CD4-positive, alpha-beta T cell treated with Interferon gamma for 1 hour (primary cell): Measurements from ENCODE around the gene KRT77.
"Not testable (repeated sequence)": the region's sequence is repeated elsewhere in the genome, so short reads cannot be mapped to it uniquely, and the experiment has no call there.

Experiments
- DNase-seq: peaks from one replicate; pipeline ENCODE4 v3.0.0-alpha.2; 2020

The KRT77 gene

DNA sequence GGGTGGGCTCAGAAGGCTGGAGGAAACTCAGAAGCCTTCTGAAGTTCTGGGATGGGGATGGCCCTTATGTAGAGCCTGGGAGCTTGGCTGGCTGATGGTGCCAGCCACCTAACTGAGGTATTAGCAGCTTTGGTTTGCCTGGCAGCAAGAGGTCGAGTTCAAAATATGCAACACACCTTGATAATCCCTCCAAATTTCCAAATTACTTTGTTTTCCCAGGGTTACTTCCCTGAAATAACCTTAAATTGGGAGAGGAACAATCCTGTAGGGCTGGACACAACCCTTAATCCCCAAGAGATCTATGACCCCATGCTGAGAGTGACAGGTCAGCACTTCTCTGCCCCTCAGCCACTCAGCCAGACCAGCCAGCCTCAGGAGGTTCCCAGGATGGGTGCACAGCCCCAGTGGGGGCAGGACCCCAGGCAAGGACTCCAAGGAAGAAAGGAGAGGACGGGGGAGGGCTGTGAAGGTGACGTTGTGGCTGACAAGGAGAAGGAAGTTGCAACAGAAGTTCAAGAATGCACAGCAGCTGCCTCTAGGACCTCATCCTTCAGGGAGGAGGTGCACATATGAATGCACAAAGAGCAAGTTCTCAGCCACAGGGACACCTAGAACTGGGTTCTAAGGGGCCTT, 18.6 kb upstream of the KRT77 start:
- no peak for DNase-seq

DNA sequence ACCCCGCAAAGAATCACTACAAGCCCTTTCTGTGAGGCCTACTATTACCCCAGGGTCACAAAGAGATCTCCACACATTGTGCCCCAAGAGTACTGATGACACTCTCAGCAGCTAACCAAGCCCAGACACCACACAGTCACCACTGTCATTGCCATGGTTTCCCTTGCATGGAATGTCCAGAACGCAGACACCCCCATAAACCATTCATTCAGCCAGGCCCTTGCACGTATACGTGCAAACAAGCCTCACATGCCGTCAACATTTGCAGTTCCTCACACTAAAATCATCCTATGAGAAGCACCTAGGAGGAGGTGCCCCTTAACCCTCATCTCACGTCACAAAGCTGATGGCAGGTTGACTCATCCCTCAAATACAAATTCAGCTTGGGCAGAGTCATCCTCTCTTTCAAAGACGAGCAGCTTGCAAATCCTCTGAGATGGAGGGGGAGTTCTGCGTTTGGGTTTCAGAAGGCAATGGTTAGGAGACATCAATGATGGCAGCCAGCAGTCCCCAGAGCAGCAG, 17.1 kb upstream of the KRT77 start:
- no peak for DNase-seq

DNA sequence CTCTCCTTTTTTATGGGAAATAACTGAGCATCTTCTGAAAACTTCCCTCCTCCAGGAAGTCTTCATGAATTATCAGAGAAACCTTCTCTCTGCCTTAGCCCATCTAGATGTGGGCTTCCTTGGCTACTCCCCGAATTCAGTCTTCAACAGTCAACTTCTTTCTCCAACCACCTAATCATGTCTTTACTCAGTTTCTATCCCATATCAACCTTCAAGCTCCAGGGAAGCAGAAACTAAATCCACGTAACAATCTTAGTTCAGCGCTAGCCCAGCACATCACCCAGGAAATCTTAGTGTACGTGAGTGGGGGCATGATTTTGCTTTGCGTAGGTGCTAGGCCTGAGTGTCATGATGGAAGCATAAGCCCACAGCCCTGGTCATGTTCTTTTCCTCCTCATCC, 12.7 kb upstream of the KRT77 start:
- DNase-seq = no peak

DNA sequence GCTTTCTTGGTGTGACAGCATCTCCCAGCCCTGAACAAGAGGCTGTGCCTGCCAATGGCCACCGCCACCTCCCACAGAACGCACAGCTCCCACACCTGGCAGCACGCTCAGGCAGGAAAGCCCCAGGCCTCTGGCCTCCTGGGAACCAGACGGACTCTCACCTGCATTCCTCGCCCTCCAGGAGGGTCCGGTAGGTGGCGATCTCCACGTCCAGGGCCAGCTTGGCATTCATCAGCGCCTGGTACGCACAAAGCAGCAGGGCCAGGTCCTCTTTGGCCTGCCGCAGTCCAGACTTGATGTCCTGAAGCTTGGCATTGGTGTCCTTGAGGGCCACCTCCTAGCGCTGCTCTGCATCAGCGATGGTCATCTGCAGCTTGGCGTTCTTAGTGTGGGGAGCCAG, 12.1 kb upstream of the KRT77 start:
- no peak for DNase-seq

DNA sequence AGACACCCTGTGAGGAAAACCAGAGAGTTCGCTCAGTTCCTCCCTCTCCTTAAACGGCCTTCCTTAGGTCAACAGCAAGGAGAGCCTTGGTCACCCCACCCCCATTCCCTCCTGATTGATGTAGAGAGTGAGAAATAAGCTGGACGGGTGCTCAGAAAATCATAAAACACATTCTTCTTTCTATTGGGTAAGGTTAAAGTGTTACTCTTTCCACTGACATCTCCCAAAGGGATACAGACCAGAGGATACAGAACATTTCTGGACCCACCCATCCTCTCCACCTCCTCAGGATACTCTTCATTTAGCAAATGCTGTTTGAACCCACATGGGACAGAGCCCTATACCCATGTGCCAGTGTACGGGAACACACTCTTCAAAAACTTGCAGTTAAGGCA, 11.6 kb upstream of the KRT77 start:
- DNase-seq = no peak

DNA sequence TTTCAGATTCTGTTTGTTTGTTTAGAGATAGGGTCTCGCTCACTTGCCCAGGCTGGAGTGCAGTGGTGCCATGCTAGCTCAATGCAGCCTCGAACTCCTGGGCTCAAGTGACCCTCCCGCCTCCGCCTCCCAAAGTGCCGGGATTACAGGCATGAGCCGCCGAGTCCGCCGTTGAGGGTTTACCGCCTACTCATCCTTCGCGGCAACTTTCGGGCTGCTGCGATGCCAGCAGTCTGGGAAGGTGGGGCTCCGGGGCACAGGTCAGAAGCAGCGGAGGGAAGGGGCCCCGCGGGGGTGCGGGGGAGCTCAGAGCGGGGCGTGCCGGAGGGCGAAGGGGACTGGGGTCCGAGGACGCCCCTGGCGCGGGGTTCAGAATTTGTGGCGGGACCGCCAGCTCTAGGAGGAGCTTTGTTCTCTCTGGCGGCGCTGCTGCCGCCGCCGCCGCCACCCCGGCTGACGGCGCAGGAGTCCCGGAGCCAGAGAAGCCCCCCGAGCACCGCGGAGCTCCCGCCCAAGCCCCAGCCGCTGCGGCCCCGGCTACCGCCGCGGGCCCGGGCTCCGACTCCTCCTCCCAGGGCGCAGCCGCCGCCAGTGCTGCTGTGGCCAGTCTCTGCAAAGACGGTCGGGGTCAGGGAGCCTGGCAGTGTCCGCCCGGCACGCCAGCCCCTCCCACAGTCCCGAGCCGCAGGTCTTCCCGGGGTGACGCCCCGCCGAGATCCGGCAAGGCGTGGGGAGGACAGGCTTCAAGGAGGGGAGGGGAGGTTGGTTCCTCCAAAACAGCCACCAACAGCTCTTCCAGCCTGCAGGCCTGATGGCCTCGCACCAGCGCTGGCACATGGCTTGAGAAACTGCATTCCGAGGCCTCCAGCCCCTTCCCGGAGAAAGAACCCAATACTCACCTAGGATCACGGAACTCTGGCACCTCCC, 10.9 kb upstream of the KRT77 start:
- no peak for DNase-seq

DNA sequence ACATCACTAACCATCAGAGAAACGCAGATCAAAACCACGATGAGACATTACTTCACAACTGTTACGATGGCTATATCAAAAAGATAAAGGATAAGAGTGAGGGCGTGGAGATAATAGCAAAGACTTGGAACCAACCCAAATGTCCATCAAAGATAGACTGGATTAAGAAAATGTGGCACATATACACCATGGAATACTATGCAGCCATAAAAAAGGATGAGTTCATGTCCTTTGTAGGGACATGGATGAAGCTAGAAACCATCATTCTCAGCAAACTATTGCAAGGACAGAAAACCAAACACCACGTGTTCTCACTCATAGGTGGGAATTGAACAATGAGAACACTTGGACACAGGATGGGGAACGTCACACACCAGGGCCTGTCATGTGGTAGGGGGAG, 8.8 kb upstream of the KRT77 start:
- not testable (repeated sequence) for DNase-seq

DNA sequence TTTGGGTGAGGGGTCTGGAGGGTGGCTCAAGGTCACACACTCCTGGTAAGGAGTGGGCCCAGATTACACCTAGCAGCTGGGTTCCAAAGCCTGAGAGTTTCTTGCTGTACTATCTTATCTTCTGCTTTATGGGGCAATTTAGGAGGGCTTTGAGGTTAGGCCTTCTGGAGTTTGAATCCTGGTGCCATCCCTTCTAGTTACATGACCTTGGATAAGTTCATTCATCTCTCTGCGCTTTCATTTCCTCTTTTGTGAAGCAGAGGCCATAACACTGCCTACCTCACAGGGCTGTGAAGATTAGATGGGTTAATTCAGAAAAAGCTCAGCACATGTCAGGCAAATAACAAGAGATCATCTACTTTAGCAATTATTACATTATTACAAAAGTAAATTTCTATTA, 7.4 kb upstream of the KRT77 start:
- DNase-seq = no peak

DNA sequence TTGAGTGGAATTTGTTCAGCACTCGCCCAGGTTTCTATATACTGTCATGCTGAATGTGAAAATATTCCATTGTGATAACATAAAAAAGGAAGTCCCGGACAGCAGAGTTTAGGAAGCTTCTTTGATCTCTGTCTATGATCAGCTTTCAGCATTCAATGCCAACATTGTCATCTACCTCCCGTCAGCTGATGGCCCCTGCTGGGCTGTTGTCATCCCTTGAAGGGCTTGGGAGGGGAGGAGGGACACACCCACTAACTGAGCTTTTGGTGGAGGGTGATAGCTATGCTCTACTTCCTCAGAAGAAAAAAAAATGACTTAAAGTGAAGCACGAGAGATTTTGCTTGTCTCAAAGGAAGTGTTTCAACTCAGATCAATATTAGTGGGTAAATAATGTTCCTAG, 4.7 kb upstream of the KRT77 start:
- DNase-seq = no peak

DNA sequence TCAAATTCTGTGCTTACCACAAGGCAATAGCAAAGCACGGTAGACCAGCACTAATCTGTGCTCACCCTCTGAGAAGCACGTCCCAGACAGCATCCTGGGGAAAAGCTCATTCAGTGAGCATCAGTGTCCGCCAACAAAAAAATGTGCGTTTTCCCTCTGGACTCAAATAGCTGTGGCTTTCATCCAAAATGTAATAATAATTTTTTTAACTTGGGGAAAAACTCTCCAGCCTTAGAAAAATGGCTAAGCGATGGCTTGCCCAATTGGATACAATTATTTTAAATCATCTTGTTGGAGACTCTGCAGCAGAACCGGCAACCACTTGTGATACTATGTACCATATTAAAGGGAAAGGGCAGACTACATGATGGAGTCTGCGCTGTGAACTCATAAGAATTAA, 1.1 kb upstream of the KRT77 start:
- no peak for DNase-seq

DNA sequence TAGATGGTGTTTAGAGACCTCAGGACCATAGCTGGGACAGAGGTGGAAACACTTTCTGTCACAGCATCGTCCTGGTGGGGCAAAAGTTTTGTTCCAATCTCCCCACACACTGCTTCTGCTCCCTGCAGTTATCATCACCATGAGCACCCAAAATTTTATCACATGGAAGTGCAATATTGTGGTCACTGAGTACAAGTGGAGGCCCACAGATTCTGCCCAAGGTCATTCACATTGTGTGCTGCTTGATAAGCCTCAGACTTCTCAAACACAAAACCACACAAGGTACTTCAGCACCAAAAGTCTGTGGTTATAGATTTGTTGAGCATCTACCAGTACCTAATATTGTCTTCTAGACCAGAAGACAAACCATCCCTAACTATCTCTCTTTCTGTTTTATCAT, 554 bp upstream of the KRT77 start:
- DNase-seq = no peak

DNA sequence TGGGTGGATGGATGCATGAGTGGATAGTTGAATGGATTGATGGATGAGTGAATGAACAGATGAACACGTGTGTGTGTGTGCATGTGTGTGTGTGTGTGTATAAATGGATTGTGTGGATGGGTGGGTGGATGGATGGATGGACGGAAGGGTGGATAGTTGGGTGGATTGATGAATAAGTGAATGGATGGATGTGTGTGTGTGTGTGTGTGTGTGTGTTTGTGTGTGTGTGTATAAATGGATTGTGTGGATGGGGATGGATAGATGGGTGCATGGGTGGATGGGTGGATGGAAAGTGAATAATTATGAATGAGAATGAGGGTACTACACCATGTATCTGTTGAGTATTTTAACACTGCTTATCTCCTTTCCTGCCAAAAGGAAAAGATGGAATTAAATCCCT, 986 bp downstream of the KRT77 start:
- no peak for DNase-seq

DNA sequence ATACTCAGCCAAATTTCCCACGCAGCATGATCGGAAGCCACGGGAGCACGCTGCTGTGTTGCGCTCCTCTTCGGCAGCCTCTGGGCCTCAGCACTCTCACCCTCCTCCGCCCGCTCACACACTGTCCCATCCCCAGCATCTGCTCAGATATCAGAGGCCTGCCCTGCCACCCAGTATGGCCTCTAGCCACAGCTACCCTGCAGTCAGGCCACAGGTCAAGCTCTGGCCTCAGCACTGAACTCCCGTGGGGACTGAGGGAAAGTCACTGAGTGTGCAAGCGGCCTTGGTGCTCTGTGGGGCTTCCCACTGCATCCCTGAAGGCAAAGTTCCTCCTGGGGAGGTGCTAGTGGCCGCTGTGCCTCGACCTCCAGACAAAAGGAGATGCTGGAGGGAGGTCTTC, 2.0 kb downstream of the KRT77 start:
- no peak for DNase-seq

DNA sequence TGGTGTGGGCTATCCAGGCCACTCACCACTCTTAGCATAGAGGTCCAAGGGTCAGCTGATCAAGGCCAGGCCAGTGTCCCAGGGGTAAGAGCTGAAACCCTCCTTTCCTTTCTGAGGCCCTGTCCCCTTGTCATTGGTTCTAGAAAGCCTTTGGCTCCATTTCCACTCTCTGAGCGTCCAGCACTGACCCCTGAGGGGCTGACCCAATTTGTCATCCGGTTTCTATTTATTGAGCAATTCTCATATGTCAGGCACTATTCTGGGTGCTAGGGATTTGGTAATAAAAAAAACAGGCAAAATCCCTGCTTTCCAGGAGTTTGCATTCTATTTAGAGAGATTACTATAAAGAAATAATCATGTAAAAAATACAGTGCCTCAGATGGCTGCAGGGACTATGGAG, 3.4 kb downstream of the KRT77 start:
- no peak for DNase-seq

DNA sequence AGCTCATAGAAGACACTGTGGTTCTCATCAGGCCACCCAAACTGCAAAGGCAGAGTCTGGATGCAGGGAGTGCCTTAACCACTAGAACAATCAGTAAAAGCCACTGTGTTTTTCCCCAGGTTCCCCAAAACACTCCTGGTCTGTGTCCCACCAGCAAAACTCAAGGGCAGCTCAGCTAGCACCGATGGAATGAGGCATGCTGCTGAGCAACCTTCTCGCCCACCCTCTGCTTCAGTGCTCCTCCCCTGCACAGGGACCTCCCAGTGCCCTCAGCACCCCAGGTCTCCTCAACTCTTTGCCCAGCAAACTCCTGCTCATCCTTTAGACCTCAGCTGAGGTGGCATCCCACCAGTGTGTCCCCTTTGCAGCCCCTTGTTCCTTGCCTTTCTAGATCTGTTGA, 4.0 kb downstream of the KRT77 start:
- no peak for DNase-seq

DNA sequence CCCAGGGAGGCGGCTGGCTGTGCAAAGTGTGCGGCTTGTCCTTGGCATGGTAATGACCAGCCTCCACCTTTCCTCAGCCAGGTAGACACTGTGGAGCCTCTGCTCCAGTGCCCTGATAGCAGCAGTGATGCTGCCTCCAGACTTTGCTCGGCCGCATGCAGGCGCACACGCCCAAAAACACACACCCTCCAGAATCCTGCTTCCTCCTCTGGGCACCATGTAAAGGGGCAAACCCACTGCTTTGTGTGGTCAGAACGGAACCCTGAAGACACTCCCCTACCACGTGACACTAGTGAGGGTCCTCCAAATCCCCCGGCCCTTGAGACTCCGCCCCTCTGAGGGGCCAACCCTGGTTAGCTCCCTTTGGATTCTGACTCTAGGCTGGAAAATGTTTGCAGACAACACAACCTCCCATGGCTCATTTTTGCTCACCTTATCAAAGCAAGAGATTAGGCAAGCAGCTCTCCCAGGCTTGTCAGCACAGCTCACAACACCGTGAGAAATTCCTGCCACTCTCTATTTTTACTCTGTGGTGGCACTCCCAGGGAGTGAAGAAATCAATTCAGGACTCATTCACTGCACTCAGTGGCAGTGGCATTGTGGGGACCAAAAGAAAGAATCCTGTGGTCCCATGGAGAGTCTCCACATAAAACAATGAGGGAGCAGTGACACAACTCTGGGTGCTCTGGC, 4.5 kb downstream of the KRT77 start:
- no peak for DNase-seq

DNA sequence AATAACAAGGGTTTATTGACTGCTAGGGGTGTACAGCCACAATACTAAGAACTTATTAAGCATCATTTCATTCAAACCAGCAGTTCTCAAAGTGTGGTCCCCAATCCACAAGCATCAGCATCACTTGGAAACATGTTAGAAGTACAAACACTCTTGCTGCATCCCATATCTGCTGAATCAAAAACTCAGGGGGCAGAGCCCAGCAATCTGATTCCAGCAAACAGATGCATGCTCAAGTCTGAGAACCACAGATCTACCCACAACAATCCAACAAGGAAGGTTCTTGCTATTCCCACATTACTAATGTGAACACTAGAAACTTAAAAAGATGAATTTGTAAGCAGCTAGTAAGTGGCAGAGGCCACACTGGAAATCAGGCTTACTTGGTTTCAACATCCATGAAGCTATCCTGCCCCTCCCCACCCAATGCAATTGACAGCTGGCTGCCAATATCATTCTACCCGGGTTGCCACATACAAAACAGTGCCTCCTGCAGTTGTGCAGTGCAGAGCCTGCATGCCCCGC, 6.2 kb downstream of the KRT77 start:
- no peak for DNase-seq

DNA sequence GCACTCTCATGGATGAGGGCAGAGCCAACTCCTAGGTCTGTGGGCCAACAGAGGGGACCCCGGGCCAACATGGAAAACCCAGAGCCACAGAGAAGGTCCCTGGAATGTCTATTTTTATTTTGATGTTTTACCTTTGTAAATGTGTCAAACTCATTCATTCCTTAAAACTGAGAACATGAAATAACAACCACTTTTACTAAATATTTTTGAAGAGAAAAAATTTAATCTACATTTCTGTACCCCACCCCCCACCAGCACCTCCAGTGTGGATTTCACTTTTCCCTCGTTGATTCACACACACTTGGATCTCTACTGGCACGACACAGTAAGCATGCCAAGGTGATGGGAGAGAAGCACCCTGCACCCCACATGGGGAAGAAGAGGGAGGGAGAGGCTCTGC, 6.7 kb downstream of the KRT77 start:
- DNase-seq = no peak

DNA sequence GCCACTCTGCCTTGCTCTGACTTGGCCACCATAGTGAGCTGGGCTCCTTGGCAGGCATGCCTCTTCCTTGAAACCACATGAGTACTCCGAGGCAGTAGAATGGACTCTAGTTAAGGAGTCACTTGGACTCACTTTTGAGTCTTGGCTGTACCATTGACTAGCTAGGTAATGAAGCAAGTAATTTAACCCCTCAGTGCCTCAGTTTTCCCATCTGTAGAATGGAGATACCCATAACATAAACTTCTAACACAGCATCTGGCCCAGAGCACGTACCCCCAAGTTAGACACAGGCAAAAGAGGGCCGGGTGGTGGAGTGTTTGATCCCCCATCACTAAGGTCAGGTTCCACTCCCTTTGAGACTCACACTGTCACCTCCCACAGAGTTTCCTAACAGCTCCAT, 8.3 kb downstream of the KRT77 start:
- no peak for DNase-seq

DNA sequence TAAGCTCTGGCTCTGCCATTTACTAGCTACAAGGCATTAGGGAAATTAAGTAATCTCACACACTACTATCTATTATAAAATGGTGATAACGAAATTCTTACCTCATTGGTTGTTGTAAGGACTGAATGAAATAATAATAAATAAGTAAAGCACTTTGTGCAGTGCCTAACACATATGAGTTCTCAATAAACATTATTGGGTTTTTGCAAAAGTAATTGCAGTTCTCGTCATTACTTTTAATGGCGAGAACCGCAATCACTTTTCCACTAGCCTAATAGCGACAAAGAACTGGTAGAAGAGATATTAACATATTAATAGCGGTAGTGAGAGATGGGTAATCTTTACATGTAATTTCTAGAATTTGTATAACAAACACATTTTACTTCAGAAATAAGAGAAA, 9.2 kb downstream of the KRT77 start:
- no peak for DNase-seq

DNA sequence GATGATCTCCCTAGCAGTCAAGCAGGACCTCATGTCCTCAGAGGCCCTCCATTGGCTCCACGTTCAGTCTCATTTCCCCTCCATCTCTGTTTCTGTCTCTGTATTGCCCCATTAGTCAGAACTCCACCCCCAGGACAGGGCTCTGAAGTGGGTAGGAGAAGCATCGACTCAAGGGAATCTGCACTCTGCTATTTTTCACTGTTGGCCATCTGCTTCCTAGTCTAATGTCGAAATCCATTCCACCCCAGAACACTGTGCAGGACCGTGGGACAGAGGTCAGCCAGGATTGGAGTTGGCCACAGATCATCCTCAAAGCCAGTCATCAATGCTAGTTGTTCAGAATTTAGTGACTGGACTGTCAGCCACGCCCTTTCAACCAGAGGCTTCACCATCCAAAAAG, 10.1 kb downstream of the KRT77 start:
- no peak for DNase-seq

DNA sequence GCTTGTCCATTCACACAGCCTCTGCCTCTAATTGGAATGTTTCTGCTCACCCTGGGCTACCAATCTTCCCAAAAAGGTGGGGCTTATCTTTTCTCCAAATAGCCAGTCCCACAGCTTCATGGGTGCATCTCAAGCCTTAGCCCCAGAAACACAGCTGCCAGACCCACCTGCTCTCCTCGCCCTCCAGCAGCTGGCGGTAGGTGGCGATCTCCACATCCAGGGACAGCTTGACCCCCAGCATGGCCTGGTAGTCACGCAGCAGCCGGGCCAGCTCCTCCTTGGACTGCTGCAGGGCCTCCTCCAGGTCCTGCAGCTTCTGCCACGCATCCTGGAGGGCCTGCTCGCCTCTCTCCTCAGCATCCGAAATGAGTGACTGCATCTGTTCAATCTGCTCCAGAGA, 11.1 kb downstream of the KRT77 start:
- no peak for DNase-seq

DNA sequence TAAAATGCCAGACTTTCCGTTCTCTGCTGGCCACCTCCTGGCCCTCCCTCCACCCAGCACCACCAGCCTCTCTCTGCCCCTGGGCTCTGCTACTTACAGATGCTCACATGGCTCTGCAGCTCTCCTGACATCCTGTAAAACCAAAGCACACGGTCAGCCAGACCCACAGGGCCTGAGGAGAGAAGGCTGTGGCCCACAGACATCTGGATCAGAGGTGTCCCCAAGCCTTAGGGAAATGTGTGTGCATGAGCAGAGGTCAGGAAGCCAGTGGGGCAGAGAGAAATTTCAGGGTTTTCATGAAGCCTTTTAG, 11.5 kb downstream of the KRT77 start:
- DNase-seq = no peak
